NCI-H2107 treated with DMSO at 0.1 percent for 48 hours (cell line): ENCODE measurements around the gene MIA3.
"Not testable (repeated sequence)": the region's sequence is repeated elsewhere in the genome, so short reads cannot be mapped to it uniquely, and the experiment has no call there.

Source experiments
- DNase-seq: peaks from one replicate; lab custom pipeline; 2025; ENCODE audit not compliant: unreplicated experiment; lab: John Stamatoyannopoulos, UW

MIA3 gene, protein sequence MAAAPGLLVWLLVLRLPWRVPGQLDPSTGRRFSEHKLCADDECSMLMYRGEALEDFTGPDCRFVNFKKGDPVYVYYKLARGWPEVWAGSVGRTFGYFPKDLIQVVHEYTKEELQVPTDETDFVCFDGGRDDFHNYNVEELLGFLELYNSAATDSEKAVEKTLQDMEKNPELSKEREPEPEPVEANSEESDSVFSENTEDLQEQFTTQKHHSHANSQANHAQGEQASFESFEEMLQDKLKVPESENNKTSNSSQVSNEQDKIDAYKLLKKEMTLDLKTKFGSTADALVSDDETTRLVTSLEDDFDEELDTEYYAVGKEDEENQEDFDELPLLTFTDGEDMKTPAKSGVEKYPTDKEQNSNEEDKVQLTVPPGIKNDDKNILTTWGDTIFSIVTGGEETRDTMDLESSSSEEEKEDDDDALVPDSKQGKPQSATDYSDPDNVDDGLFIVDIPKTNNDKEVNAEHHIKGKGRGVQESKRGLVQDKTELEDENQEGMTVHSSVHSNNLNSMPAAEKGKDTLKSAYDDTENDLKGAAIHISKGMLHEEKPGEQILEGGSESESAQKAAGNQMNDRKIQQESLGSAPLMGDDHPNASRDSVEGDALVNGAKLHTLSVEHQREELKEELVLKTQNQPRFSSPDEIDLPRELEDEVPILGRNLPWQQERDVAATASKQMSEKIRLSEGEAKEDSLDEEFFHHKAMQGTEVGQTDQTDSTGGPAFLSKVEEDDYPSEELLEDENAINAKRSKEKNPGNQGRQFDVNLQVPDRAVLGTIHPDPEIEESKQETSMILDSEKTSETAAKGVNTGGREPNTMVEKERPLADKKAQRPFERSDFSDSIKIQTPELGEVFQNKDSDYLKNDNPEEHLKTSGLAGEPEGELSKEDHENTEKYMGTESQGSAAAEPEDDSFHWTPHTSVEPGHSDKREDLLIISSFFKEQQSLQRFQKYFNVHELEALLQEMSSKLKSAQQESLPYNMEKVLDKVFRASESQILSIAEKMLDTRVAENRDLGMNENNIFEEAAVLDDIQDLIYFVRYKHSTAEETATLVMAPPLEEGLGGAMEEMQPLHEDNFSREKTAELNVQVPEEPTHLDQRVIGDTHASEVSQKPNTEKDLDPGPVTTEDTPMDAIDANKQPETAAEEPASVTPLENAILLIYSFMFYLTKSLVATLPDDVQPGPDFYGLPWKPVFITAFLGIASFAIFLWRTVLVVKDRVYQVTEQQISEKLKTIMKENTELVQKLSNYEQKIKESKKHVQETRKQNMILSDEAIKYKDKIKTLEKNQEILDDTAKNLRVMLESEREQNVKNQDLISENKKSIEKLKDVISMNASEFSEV (N-terminal part only)

DNA sequence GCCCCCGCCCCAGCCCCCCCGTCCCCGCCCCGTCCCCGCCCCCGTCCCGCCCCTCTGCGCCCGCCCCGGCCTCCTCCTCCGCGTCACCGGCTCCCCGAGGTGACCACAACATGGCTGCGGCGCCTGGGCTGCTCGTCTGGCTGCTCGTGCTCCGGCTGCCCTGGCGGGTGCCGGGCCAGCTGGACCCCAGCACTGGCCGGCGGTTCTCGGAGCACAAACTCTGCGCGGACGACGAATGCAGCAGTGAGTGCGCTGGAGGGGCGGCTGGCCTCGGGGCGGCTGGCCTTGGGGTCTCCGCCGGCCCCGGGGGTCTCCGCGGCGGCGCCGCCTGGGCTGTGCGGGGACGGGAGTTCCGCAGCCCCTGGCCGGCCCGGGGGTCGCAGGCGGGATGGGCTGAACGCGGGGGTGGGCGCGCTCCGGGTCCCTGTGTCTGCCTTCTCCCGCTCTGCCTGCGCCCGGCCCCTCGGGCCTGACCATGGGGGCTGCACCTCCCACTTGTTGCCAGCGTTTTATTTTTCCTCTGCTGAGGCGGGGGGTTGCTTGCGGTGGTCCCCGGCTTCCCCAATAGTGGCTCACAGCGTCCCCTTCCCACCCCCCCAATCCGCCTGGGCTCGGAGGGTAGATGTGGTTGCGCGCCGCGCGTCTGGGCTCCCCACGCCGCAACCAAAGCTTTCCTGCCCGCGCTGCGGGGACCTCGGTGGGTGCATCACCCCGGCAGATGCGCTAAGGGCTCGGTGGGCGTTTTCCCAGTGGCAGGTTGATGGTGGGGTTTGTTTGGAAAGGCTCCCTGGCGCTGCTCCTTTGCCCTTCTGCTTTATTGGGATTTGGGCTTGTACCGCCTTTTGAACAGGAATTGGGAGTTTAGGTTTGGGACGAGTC is at the start of gene MIA3:
Gene MIA3, plus strand, starts transcription at position 97 of the 879 bp plus-strand sequence. Its CDS starts 14 bp downstream, at position 111.
- DNase-seq: peak; percentile 25

DNA sequence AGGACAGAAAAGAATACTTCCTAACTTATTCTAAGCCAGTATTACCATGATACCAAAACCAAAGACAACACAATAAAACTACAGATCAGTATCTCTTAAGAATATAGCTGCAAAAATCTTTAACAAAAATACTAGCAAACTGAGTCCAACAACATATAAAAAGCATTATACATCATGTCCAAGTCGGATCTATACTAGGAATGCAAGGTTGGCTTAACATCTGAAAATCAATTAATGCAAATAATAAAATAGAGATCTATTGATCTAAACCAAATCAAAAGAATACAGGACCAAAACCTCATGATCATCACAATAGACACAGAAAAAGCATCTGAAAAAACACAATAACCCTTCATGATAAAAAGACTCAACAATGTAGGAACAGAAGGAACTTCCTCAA is 47.1 kb upstream of the MIA3 start:
- DNase-seq: no peak

DNA sequence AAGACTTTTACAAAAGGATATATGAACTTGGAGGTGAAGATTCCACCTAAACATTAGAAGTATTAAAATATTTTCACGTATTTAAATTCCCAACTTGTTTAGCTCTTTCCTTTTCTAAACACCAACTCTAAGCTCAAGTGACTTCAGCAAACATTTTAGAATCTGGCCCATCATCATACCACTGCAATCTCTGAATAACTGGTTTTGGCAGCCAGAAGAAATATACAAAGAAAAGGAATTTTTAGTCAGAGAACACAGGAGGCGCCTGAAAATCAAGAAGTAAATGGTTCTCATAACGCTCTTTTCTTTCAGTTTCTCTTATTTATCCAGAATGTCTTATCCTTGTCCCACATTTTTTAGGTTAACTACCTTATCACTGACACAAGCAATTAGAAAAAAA is 38.6 kb upstream of the MIA3 start:
- DNase-seq: no peak

DNA sequence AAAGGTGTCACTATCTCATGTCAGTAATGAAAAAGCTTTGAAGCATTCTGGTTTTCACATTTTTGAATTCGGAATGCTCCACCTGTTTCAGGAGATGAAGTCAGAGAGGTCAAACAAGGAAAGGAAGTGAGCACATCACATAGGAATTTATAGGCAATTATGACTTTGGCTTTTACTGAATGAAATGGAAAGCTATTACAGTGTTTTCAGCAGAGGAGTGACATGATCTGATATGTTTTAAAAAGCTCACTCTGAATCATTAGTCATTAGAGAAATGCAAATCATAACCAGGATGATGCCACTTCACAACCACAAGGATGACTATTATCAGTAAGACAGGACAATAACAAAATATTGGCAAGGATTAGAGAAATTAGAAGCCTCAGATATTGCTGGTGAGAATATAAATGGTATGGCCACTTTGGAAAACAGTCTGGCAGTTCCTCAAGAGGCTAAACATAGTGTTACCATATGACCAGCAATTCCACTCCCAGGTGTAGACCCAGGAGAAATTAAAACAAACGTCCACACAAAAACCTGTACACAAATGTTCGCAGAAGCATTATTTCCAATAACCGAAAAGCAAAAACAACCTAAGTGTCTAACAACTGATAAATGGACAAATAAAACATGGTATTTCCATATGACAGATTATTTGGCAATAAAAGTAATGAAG is 35.7 kb upstream of the MIA3 start:
- no peak for DNase-seq

DNA sequence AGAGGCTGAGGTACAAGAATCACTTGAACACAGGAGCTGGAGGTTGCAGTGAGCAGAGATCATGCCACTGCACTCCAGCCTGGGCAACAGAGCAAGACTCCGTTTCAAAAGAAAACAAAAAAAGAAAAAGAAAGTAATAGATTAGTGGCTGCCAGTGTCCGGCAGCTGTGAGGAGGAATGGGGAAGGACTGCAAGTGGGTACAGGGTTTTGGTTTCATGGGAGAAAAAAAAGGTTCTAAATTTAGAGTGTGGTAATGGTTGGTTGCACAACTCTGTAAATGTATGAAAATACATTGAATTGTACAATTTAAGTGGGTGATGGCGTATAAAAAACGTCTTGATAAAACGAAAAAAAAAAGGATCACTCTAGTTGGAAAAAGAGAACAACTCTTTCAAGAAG is 34.8 kb upstream of the MIA3 start:
- DNase-seq: no peak

DNA sequence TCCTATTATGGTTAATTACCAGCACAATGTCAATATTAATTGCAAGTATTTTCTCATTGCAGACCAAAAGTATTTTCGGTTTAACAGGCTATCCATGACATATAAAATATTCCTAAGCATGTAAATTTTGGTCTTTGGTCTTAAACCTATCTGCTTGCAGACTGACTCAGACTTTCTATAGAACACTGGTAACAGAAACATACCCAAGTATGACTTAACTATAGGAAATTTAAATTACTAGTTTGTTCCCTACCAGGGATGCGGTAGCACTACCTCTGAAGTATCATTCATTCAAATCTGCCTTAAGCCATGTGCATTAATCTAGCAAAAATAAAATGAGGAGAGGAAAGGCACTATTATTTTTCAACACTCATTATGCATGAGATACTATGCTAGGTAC is 31.1 kb upstream of the MIA3 start:
- DNase-seq: no peak

DNA sequence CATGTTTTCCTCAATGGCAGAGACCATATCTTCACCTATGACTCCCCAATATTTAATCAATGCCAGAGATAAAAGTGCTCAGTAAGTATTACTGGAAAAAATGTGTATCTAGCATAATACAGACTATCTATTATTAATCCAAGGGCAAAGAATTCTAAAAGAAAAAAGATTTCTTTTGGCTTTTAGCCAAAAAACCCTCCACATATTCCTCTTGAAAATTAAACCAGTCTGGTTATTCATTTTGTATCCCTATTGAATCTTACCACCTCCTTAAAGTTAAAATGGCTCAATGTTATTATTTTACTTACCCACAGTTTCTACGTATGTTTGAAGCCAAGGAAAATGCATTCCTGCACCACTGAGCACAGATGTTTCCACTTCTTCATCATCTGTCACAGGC is 29.8 kb upstream of the MIA3 start:
- no peak for DNase-seq

DNA sequence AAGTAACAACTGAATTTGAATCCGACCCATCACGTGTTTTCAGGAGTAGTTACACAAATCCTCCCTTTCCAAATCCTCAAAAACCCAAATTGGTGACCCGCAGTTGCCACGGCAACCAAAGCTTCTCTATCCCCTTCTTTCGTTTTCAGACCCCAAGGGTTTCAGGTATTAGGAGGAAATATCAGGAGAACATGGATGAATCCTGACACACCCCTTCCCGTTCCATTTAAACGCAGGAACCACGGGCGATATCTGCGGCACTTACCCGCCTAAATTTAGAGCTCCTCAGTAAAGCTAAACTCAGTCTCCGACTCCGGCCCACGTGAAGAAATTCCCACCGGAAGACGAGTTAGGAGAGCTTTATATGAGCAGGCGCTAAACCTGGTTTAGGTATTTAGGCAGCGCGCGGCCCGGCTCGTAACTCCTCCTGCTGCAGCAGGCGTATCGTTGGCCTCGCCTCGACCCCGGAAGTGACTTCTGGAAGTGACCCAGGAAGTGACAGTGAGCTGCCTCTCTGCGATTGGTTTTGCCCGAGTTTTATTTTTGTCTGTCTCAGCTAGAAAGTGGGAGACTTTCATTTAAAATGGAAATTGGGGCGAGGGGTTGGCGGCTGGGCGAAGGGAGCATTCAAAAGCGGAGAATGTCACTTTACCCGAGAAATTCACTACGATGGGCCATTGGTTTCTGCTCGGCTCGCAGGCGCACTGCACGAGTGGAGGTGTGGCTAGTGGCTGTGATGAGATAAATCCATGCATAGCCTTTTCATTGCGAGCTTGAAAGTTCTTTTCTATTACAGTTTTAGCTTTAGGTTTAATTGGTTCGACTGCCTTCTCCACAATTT is 28.2 kb upstream of the MIA3 start, which contains the start of gene TAF1A:
Gene TAF1A, minus strand, starts transcription at position 472 of the 841 bp plus-strand sequence.
- DNase-seq: peak; percentile 86

DNA sequence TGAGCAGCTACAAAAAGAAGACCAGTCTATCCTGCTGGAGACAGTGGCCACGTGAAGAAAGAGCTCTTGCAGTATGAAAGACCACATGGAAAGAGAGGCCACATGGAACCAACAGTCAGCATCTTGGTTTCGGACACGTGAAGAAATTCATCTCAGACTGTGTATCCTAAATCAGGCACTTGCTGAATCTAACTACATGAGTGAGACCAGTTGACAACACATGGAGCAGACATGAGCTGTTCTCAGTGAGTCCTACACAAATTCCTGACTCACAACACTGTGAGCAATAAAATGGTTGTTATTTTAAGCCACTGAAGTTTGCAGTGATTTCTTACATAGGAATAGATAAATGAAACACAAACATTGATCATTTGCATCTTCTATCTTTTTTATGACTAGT is 25.7 kb upstream of the MIA3 start:
- DNase-seq: no peak

DNA sequence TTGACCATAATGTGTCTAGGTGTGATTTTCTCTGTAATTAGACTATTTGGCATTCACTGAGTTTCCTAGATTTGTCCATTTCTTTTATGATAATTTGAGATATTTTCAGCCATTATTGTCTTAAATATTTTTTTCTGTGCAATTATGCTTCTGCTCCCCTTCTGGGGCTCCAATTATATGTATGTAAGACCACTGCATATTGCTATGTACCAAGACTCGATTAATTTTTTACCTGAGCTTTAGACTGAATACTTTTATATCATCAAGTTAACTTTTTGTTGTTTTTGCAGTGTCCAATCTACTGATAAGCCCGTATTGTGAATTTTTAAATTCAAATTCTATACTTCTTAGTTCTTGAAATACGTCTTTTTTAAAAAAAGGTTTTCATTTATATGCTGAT is 23.1 kb upstream of the MIA3 start:
- DNase-seq: no peak

DNA sequence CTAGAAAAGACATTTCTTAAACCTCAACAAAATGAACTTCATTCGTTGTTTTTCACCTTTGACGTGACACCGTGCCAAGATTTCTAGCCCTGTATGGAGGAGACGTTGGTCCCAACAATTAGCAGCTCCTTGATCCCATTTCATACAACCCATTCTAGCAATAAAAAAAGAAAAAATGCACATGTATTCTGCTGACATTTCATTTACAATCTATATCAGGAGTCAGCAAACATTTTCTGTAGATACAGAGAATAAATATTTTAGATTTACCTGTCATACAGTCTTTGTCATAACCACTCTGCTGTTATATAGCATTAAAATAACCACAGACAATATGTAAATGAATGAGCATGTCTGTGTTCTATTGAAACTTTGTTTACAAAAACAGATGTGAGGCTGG is 21.2 kb upstream of the MIA3 start:
- DNase-seq: no peak

DNA sequence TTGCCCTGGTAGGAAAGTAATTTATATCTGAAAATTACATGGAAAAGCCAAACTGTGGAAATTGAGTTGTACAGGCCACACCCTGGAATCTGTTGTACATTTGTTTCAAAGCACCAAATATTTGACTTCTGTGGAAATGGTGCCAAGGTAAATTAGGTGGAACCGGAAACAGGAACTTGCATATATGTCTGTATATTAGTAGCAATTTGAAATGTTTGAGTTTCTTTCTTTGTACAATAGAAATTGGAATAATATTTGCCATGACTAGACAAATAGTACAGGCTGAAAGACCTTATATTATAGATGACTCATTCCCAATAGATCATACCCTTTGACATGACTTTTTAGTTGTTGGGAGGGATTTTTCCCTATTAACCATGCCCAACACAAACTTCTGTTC is 17.6 kb upstream of the MIA3 start:
- DNase-seq: no peak

DNA sequence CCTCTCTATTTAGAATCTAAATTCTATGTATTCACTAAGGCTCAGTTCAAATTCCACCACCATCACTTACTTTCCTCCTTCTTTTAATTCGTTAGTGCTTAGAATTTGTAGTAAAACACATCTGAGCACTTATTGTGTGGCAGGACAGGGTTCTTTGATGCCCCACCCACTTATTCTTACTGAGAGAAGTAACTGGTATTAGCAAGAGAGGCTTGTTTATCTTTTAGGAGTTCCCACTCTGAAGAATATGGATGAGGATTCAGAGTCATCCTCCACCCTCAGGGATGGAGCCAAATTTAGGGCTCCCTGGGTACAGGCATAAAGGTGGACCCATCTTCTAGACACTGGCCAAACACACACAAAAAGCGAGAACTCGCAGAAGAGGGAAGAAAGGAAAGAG is 16.6 kb upstream of the MIA3 start:
- DNase-seq: no peak

DNA sequence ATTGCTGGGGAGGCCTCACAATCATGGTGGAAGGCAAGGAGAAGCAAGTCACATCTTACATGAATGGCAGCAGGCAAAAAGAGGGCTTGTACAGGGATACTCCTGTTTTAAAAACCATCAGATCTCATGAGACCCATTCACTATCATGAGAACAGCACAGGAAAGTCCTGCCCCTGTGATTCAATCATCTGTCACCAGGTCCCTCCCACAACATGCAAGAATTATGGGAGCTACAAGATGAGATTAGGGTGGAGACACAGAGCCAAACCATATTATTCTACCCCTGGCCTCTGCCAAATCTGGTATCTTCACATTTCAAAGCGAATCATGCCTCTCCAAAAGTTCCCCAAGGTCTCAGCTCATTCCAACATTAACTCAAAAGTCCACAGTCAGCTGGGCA is 11.1 kb upstream of the MIA3 start:
- DNase-seq: no peak

DNA sequence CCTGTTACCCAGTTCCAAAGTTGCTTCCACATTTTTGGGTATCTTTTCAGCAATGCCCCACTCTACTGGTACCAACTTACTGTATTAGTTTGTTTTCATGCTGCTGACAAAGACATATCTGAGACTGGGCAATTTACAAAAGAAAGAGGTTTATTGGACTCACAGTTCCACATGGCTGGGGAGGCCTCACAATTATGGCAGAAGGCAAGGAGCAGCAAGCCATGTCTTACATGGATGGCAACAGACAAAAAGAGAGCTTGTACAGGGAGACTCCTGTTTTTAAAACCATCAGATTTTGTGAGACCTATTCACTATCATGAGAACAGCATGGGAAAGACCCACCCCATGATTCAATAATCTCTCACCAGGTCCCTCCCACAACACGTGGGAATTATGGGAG is 8.8 kb upstream of the MIA3 start:
- not testable (repeated sequence) for DNase-seq

DNA sequence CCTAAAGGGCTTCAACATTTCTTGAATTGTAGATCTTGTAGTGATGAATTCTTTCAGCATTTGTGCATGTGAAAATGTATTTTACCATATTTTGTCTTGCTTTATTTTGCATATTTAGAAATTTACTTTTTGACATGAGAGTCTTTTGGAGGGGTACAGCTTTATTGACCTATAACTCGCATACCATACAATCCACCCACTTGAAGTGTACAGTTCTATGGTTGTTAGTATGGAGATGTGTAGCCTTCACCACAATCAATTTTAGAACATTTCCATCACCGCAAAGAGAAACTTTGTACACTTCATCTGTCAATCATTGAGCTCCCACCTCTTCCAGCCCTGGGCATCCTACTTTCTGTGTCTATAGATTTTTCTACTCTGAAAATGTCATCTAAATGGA is 7.2 kb upstream of the MIA3 start:
- DNase-seq: no peak

DNA sequence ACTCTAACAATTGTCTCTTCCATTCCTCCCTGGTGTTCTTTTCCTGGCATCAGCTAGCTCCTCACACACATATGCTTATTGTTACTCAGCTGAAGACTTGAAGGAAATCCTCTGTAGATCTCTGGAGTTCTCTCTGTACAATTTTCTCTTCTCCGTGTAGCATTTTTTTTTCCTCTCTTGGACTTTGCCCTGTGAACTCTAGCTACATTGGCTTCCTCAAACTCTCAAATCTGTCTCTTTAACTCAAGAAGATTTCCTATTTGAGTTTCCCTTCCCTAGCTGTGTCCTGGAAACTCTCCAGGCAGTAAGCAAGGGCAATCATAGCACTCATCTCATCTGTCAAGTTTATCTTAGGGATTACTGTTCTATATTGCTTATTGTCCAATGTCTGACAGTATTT is 4.3 kb upstream of the MIA3 start:
- no peak for DNase-seq

DNA sequence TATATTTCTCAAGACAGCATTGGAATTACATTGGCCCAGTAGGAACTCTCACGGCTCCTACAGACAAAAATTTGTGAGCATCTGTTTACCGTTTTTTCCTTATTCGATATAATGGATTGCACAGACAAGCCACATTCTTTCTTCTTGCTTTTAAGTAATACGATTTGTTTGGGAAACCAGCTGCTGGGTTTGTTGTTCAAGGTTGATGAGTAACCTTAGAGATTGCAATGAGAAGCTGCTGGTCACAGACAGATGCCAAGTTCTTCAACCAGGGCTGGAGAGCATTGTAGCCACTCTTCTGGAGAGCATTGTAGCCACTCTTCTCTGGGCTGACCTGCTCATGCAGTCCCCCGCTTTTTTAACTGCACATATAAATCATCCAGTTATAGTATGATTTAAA is 1.4 kb upstream of the MIA3 start:
- DNase-seq: no peak
